Stimulated activated CD4-positive, alpha-beta T cell treated with anti-CD3 and anti-CD28 coated beads, Interleukin-4, amount 100 ng/mL, for 1 hour (primary cell): Measurements from ENCODE around the gene BORCS5.
"Not testable (repeated sequence)": the region's sequence is repeated elsewhere in the genome, so short reads cannot be mapped to it uniquely, and the experiment has no call there.

Experiments
- DNase-seq: peaks from one replicate; pipeline ENCODE4 v3.0.0-alpha.2; 2020

Gene BORCS5

GRCh38 chr12:12396694-12397093, 39.8 kb downstream of the BORCS5 start:
- no peak for DNase-seq

GRCh38 chr12:12397184-12397583, 40.3 kb downstream of the BORCS5 start:
- DNase-seq = no peak

- DNase-seq = no peak
Measured at GRCh38 chr12:12398026-12398859, 41.4 kb downstream of the BORCS5 start.

GRCh38 chr12:12399161-12399560, 42.3 kb downstream of the BORCS5 start:
- no peak for DNase-seq

GRCh38 chr12:12399776-12400305, 43.0 kb downstream of the BORCS5 start:
- DNase-seq = no peak

- DNase-seq = no peak
Measured at GRCh38 chr12:12400793-12401192, 43.9 kb downstream of the BORCS5 start.

- DNase-seq = no peak
Measured at GRCh38 chr12:12403264-12404248, 46.7 kb downstream of the BORCS5 start.

- no peak for DNase-seq
Measured at GRCh38 chr12:12404297-12404696, 47.4 kb downstream of the BORCS5 start.

GRCh38 chr12:12405882-12406281, 49.0 kb downstream of the BORCS5 start:
- DNase-seq = no peak

GRCh38 chr12:12406762-12407161, 49.9 kb downstream of the BORCS5 start:
- DNase-seq = no peak

GRCh38 chr12:12408265-12408690, 51.4 kb downstream of the BORCS5 start:
- DNase-seq = no peak

- not testable (repeated sequence) for DNase-seq
Measured at GRCh38 chr12:12409337-12409736, 52.5 kb downstream of the BORCS5 start.

GRCh38 chr12:12415886-12416285, 59.0 kb downstream of the BORCS5 start:
- DNase-seq = no peak

- DNase-seq = not testable (repeated sequence)
Measured at GRCh38 chr12:12419165-12419564, 62.3 kb downstream of the BORCS5 start.

GRCh38 chr12:12423367-12423766, 66.5 kb downstream of the BORCS5 start:
- no peak for DNase-seq

GRCh38 chr12:12425001-12425400, 68.1 kb downstream of the BORCS5 start:
- DNase-seq = no peak

GRCh38 chr12:12425616-12426015, 68.7 kb downstream of the BORCS5 start:
- DNase-seq = no peak

- DNase-seq = no peak
Measured at GRCh38 chr12:12427568-12427967, 70.7 kb downstream of the BORCS5 start.

- DNase-seq = no peak
Measured at GRCh38 chr12:12428047-12428446, 71.2 kb downstream of the BORCS5 start.

GRCh38 chr12:12428961-12429657, 72.2 kb downstream of the BORCS5 start:
- DNase-seq = no peak

- DNase-seq = no peak
Measured at GRCh38 chr12:12432364-12432763, 75.5 kb downstream of the BORCS5 start.

GRCh38 chr12:12433203-12433731, 76.4 kb downstream of the BORCS5 start:
- DNase-seq = no peak
